BLaER1 treated with 17β-estradiol and CSF1 and Interleukin-3, amounts not matched to agents 10 nM and 100 nM (cell line): Measurements from ENCODE around the gene RNF135.
"Not testable (repeated sequence)": the region's sequence is repeated elsewhere in the genome, so short reads cannot be mapped to it uniquely, and the experiment has no call there.

Experiments
- H3K27ac ChIP-seq, 11 experiments: shearing (Covaris generic); formaldehyde crosslinking; 2 replicates each; pipeline ENCODE4 v1.8.1; 2022
- H3K27me3 ChIP-seq, 11 experiments: shearing (Covaris generic); formaldehyde crosslinking; 2 replicates each; pipeline ENCODE4 v1.8.1; 2022
- H3K36me3 ChIP-seq, 11 experiments: shearing (Covaris generic); formaldehyde crosslinking; 2 replicates each; pipeline ENCODE4 v1.8.1; 2022
- H3K4me1 ChIP-seq, 10 experiments: shearing (Covaris generic); formaldehyde crosslinking; 2 replicates each; pipeline ENCODE4 v1.8.1; 2022
- H3K4me2 ChIP-seq, 11 experiments: shearing (Covaris generic); formaldehyde crosslinking; 2 replicates each; pipeline ENCODE4 v1.8.1; 2022
- H3K4me3 ChIP-seq, 10 experiments: shearing (Covaris generic); formaldehyde crosslinking; 2 replicates each; pipeline ENCODE4 v1.8.1; 2022
- H3K9ac ChIP-seq, 11 experiments: shearing (Covaris generic); formaldehyde crosslinking; 2 replicates each; pipeline ENCODE4 v1.8.1; 2022
- H3K9me3 ChIP-seq, 11 experiments: shearing (Covaris generic); formaldehyde crosslinking; replicated peaks in 1 of 11; 2 replicates each; pipeline ENCODE4 v1.8.1; 2022
- H4K20me1 ChIP-seq, 11 experiments: shearing (Covaris generic); formaldehyde crosslinking; 2 replicates each; pipeline ENCODE4 v1.8.1; 2022
- Cebpa-rat ChIP-seq, 11 experiments: shearing (Covaris generic); IDR thresholded peaks; 2 replicates each; pipeline ENCODE4 v1.8.1; 2022

RNF135 gene

DNA sequence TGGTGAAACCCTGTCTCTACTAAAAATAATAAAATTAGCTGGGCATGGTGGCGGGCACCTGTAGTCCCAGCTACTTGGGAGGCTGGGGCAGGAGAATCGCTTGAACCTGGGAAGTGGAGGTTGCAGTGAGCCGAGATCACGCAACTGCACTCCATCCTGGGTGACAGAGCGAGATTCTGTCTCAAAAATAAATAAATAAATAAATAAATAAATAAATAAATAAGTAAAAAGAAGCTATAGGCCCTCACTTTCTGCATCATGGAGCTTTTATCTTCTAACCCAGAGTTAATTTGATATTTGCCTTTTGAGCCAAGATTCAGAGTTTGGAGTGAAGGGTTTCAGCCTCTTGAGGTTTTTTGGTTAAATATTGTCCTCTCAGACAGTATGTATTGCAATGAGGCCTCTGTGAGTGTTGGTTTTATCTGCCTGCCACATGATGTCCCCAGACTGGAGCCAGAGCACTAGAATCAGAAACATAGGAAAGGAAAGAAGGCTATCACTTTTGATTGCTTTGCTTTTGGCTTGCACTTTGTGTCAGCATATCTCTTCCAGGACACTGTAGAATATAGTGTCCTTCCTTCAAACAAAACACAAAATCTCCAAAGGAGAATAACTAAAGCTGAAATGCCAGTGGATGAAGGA, 32.5 kb downstream of the RNF135 start:
- TF ChIP-seq Cebpa-rat (IDR thresholded peaks at IDR 0.05) = no peak
- H3K36me3 ChIP-seq = peaks cover 68 to 98% (median 85%) of the 10 kb centered on the region in 11 experiments
- H3K27me3 ChIP-seq = peaks cover 13 to 22% (median 16%) of the 10 kb centered on the region in 11 experiments
- H3K4me2 ChIP-seq = no peak overlapping the region
- H3K9ac ChIP-seq = no peak overlapping the region
- H3K9me3 ChIP-seq = peaks cover 0 to 15% (median 6%) of the 10 kb centered on the region in 11 experiments; a peak in 18 of 22 replicates
- H3K27ac ChIP-seq = no peak overlapping the region
- peaks cover 0 to 33% (median 2%) of the 10 kb centered on the region in 11 experiments; a peak in 9 of 22 replicates for H4K20me1 ChIP-seq
- no peak overlapping the region for H3K4me3 ChIP-seq
- H3K4me1 ChIP-seq = peaks cover 0 to 16% (median 0%) of the 10 kb centered on the region in 10 experiments; a peak in 4 of 20 replicates

- TF ChIP-seq Cebpa-rat (IDR thresholded peaks at IDR 0.05) = no peak
- peaks cover 21 to 31% (median 24%) of the 10 kb centered on the region in 11 experiments for H3K27me3 ChIP-seq
- no peak overlapping the region for H3K9ac ChIP-seq
- H4K20me1 ChIP-seq = peaks cover 0 to 33% (median 7%) of the 10 kb centered on the region in 11 experiments; a peak in 10 of 22 replicates
- H3K4me3 ChIP-seq = no peak overlapping the region
- H3K9me3 ChIP-seq = peaks cover 0 to 21% (median 12%) of the 10 kb centered on the region in 11 experiments; a peak in 18 of 22 replicates
- H3K36me3 ChIP-seq = peaks cover 66 to 98% (median 84%) of the 10 kb centered on the region in 11 experiments
- no peak overlapping the region for H3K27ac ChIP-seq
- peaks cover 0 to 18% (median 0%) of the 10 kb centered on the region in 10 experiments; a peak in 4 of 20 replicates for H3K4me1 ChIP-seq
- H3K4me2 ChIP-seq = no peak overlapping the region
Measured at GRCh38 chr17:31004160-31004559, 33.3 kb downstream of the RNF135 start.

GRCh38 chr17:31007695-31008373, 37.0 kb downstream of the RNF135 start:
- Histone ChIP-seq H3K27ac (no peak overlapping the region), H3K27me3 (peaks cover 21 to 39% (median 32%) of the 10 kb centered on the region in 11 experiments), H3K4me2 (peak overlapping the region in 8 of 11 experiments; percentile 2 to 53 (median 30); a peak in 8 of 22 replicates), H3K9ac (no peak overlapping the region), H3K9me3 (peaks cover 0 to 21% (median 12%) of the 10 kb centered on the region in 11 experiments; a peak in 18 of 22 replicates), H4K20me1 (peaks cover 0 to 42% (median 7%) of the 10 kb centered on the region in 11 experiments; a peak in 11 of 22 replicates), H3K36me3 (peaks cover 29 to 76% (median 48%) of the 10 kb centered on the region in 11 experiments), H3K4me1 (peaks cover 0 to 18% (median 0%) of the 10 kb centered on the region in 10 experiments; a peak in 4 of 20 replicates), H3K4me3 (peak overlapping the region in 3 of 10 experiments; percentile 25 to 51 (median 44); a peak in 6 of 20 replicates)
- TF ChIP-seq Cebpa-rat (IDR thresholded peaks at IDR 0.05) = no peak

DNA sequence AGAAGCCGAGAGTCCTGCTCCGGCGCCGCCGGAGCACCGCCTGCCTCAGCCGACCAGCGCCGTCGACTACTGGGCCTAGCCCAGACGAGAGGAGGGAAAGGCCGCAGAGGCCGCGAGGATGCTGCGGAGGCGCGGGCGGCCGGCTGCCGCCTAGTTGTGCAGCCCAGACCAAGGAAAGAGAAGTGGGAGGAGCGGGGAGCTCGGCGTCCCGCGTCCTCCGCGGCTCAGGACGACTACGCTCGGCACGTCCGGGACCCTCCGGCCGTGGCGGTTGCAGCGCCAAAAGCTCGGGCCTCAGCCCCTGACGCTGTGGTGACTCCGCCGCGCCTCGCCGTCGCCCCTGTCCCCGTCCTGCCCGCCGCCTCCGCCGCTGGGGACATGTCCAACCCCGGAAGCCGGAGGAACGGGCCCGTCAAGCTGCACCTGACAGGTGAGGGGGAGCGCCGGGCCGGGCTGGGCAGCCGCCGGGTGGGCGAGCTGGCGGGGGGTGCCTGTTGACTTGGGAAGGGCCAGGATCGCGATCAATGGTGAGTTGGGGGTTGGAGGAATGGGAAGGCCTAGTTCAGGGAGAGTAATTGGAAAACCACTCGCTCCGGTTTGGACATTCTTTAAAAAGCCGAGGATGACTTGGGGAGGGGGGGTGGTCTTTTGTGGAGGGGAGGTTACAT, 37.7 kb downstream of the RNF135 start:
- H3K27ac ChIP-seq = no peak overlapping the region
- peaks cover 21 to 39% (median 32%) of the 10 kb centered on the region in 11 experiments for H3K27me3 ChIP-seq
- peak overlapping the region in 4 of 10 experiments; percentile 8 to 51 (median 34); a peak in 7 of 20 replicates for H3K4me3 ChIP-seq
- no peak for TF ChIP-seq Cebpa-rat (IDR thresholded peaks at IDR 0.05)
- H3K9me3 ChIP-seq = peaks cover 0 to 21% (median 12%) of the 10 kb centered on the region in 11 experiments; a peak in 18 of 22 replicates
- H3K4me1 ChIP-seq = peaks cover 0 to 18% (median 0%) of the 10 kb centered on the region in 10 experiments; a peak in 4 of 20 replicates
- H3K36me3 ChIP-seq = peaks cover 24 to 70% (median 42%) of the 10 kb centered on the region in 11 experiments
- H3K9ac ChIP-seq = peak overlapping the region in 1 of 11 experiments; percentile 19; a peak in 1 of 22 replicates
- H4K20me1 ChIP-seq = peaks cover 0 to 49% (median 8%) of the 10 kb centered on the region in 11 experiments; a peak in 11 of 22 replicates
- peak overlapping the region in 9 of 11 experiments; percentile 2 to 53 (median 19); a peak in 11 of 22 replicates for H3K4me2 ChIP-seq

GRCh38 chr17:31009042-31009702, 38.3 kb downstream of the RNF135 start:
- H3K4me2 ChIP-seq, H3K9ac ChIP-seq: not testable (repeated sequence)
- H3K4me3 ChIP-seq = peak overlapping the region in 1 of 10 experiments; percentile 25; a peak in 1 of 20 replicates

GRCh38 chr17:31010014-31010413, 39.2 kb downstream of the RNF135 start:
- H3K4me3 ChIP-seq, H3K9ac ChIP-seq, H3K4me2 ChIP-seq, H3K27ac ChIP-seq: not testable (repeated sequence)
- H3K36me3 ChIP-seq = peaks cover 15 to 70% (median 27%) of the 10 kb centered on the region in 11 experiments
- peaks cover 21 to 39% (median 32%) of the 10 kb centered on the region in 11 experiments for H3K27me3 ChIP-seq
- peaks cover 0 to 18% (median 0%) of the 10 kb centered on the region in 10 experiments; a peak in 4 of 20 replicates for H3K4me1 ChIP-seq
- peaks cover 0 to 64% (median 8%) of the 10 kb centered on the region in 11 experiments; a peak in 11 of 22 replicates for H4K20me1 ChIP-seq
- peaks cover 0 to 15% (median 12%) of the 10 kb centered on the region in 11 experiments; a peak in 18 of 22 replicates for H3K9me3 ChIP-seq

More at GRCh38 chr17:31009042-31009702, 38.3 kb downstream of the RNF135 start:
- peaks cover 21 to 39% (median 32%) of the 10 kb centered on the region in 11 experiments for H3K27me3 ChIP-seq
- peaks cover 0 to 55% (median 8%) of the 10 kb centered on the region in 11 experiments; a peak in 11 of 22 replicates for H4K20me1 ChIP-seq
- H3K27ac ChIP-seq = not testable (repeated sequence)
- peaks cover 0 to 15% (median 12%) of the 10 kb centered on the region in 11 experiments; a peak in 18 of 22 replicates for H3K9me3 ChIP-seq
- H3K4me1 ChIP-seq = peaks cover 0 to 18% (median 0%) of the 10 kb centered on the region in 10 experiments; a peak in 4 of 20 replicates
- H3K36me3 ChIP-seq = peaks cover 18 to 70% (median 35%) of the 10 kb centered on the region in 11 experiments

DNA sequence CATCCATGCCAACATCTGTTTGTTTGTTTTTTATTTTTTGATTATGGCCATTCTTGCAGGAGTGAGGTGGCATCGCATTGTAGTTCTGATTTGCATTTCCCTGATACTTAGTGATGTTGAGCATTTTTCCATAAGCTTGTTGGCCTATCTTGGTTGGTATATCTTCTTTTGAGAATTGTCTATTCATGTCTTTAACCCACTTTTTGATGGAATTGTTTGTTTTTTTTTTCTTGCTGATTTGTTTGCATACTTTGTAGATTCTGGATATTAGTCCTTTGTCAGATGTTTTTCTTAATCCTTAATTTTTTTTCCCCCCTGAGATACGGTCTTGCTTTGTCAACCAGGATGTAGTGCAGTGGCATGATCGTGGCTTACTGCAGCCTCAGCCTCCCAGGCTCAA, 43.0 kb downstream of the RNF135 start:
- TF ChIP-seq Cebpa-rat (IDR thresholded peaks at IDR 0.05) = no peak
- Histone ChIP-seq H3K9ac (no peak overlapping the region), H3K4me3 (no peak overlapping the region)

GRCh38 chr17:31015639-31016038, 44.8 kb downstream of the RNF135 start:
- Histone ChIP-seq H3K4me1 (no peaks in the 10 kb centered on the region), H3K27ac (no peak overlapping the region), H3K27me3 (no peaks in the 10 kb centered on the region), H3K4me2 (no peak overlapping the region), H3K9ac (no peak overlapping the region), H3K4me3 (no peak overlapping the region), H3K36me3 (peaks cover 0 to 74% (median 0%) of the 10 kb centered on the region in 11 experiments; a peak in 5 of 22 replicates), H4K20me1 (peaks cover 0 to 90% (median 0%) of the 10 kb centered on the region in 11 experiments; a peak in 7 of 22 replicates), H3K9me3 (no peaks in the 10 kb centered on the region)
- no peak for TF ChIP-seq Cebpa-rat (IDR thresholded peaks at IDR 0.05)

More for the DNA sequence above, 43.0 kb downstream of the RNF135 start:
- H3K4me1 ChIP-seq = no peaks in the 10 kb centered on the region
- peaks cover 0 to 4% (median 1%) of the 10 kb centered on the region in 11 experiments; a peak in 6 of 22 replicates for H3K9me3 ChIP-seq
- H3K36me3 ChIP-seq = peaks cover under 1 to 69% (median 4%) of the 10 kb centered on the region in 11 experiments; a peak in 15 of 22 replicates
- H3K4me2 ChIP-seq = no peak overlapping the region
- H4K20me1 ChIP-seq = peaks cover 0 to 83% (median 1%) of the 10 kb centered on the region in 11 experiments; a peak in 8 of 22 replicates
- H3K27ac ChIP-seq = no peak overlapping the region
- peaks cover 3 to 15% (median 12%) of the 10 kb centered on the region in 11 experiments for H3K27me3 ChIP-seq
